ENCODE measurements around the gene EBF3. TPM values are rescaled to one million over a fixed set of nuclear protein-coding genes. Genes with fewer than 3 reads are reported as not detected.

EBF3 gene
- total and polyA plus RNA-seq, 11 donors, result 3.6 to 8.8 (median 5.4) TPM

DNA sequence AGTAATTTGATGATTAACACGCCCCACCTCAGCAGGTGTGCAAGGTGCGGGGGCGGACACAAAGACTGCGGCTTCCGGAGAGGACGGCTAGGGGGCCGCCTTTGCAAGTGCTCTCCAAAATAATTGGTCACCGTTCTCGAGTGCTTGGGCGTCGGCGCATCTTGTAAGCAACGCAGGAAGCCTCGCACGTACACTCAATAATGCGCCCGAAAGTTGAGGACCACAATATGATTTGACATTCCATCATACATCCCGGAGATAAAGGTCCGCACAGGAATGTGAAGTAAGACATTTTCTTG is 114.7 kb downstream of the EBF3 start:
- H3K4me1 ChIP-seq, result peaks cover 0 to 5% (median 0%) of the 10 kb centered on the region in 12 donors
- DNase-seq (no peak), ATAC-seq (no peak)
- H3K9me3 ChIP-seq, result no peaks in the 10 kb centered on the region
- intact Hi-C loops (cut with DNase I), result no loop called here
- peaks cover 0 to 3% (median 0%) of the 10 kb centered on the region in 9 donors for H3K27me3 ChIP-seq
- TF ChIP-seq, protein P1, sequence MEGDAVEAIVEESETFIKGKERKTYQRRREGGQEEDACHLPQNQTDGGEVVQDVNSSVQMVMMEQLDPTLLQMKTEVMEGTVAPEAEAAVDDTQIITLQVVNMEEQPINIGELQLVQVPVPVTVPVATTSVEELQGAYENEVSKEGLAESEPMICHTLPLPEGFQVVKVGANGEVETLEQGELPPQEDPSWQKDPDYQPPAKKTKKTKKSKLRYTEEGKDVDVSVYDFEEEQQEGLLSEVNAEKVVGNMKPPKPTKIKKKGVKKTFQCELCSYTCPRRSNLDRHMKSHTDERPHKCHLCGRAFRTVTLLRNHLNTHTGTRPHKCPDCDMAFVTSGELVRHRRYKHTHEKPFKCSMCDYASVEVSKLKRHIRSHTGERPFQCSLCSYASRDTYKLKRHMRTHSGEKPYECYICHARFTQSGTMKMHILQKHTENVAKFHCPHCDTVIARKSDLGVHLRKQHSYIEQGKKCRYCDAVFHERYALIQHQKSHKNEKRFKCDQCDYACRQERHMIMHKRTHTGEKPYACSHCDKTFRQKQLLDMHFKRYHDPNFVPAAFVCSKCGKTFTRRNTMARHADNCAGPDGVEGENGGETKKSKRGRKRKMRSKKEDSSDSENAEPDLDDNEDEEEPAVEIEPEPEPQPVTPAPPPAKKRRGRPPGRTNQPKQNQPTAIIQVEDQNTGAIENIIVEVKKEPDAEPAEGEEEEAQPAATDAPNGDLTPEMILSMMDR (IDR thresholded peaks at IDR 0.05), result no peak
- no peak for TF ChIP-seq POLR2A (IDR thresholded peaks at IDR 0.05)
- H3K27ac ChIP-seq, result no peak overlapping the region
- H3K4me3 ChIP-seq, result no peak overlapping the region
- H3K36me3 ChIP-seq, result peaks cover 0 to 60% (median 12%) of the 10 kb centered on the region in 9 donors
- WGBS, 4 donors, result 95 to 96% (median 96%) methylated on average over 19 of the region's 19 CpGs

DNA sequence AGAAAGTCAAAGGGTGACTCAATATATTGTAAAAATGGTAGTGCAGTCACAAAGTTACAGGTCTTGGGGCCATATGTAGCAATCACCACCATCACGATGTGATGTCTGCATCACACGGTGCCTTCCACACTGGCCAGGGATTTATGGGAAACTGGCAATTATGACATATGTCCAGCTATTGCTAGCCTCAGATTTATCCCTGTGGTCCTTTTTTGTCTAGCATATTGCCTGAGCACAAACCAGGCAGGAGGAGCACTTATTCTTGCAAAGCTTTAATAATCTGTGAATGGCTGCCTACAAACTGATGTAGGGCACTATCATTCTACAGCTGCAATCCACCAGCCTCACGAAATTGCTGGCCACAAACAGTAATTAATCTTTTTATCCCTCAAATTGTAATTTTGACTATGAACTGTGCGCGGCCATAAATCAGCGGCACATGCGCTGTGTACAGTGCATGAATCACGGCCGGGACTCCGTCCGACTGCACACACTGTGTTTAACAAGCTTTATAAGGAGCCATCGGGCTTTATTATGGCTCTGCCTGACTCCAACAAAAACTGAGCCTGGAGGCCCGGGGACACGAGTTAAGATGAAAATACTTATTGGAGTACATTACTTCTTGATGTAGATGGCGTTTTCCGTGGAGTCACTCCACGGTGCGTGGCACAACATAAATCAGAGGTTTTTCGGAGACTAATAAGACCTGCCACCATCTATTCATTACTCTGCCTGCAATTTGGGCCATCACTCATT is 115.2 kb downstream of the EBF3 start:
- Histone ChIP-seq H3K4me3 (no peak overlapping the region), H3K27ac (no peak overlapping the region), H3K27me3 (peaks cover 0 to 3% (median 0%) of the 10 kb centered on the region in 9 donors), H3K9me3 (no peaks in the 10 kb centered on the region), H3K4me1 (peaks cover 0 to 5% (median 0%) of the 10 kb centered on the region in 12 donors), H3K36me3 (peaks cover 0 to 66% (median 16%) of the 10 kb centered on the region in 9 donors)
- DNase-seq, result no peak
- no peak for TF ChIP-seq POLR2A (IDR thresholded peaks at IDR 0.05)
- TF ChIP-seq, protein P1 (IDR thresholded peaks at IDR 0.05), result no peak
- no peak for ATAC-seq
- 94 to 96% (median 95%) methylated on average over 19 of the region's 19 CpGs for WGBS, 4 donors
- intact Hi-C loops (cut with DNase I), result no loop called here

DNA sequence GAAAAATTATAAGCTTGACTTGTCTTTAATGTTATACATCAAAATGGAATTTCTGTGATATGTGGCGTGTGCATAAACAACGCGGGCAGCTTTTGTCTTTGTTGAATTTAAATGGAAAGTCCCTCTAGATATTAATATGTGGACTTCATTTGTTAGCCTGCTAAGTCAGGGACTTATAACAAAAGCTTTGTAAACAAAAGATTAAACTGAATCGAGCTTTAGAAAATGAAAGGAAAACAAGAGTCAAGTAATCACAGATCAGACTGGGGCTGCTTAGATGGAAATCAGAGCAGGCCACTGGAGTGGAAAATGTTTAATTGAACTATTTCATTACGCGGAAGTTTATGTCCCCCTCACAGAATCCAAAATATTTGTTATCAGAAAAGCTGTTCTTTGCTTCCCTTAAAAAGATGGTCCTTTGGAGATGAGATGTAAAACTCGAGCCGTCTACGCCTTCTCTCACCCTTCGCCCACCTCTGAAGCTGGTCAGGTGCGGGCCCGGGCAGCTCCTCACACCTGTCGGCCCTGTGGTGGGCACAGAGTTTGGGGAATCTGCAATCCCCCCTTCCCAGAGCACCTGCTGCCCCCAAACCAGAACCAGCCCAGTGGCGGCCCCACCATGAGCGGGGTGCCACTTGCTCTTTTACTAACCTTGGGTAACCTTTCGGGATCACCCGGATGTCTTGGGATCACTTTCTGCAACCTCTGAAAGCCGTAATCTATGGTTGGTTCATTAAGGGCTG is 116.2 kb downstream of the EBF3 start:
- H3K27me3 ChIP-seq, result peaks cover 0 to under 1% (median 0%) of the 10 kb centered on the region in 9 donors
- intact Hi-C loops (cut with DNase I), result no loop called here
- TF ChIP-seq POLR2A (IDR thresholded peaks at IDR 0.05), result no peak
- TF ChIP-seq, protein P1 (IDR thresholded peaks at IDR 0.05), result no peak
- no peak for DNase-seq
- H3K36me3 ChIP-seq, result peaks cover 0 to 75% (median 19%) of the 10 kb centered on the region in 9 donors
- ATAC-seq, result no peak
- WGBS, 4 donors, result 89 to 92% (median 91%) methylated on average over 18 of the region's 18 CpGs
- H3K27ac ChIP-seq, result no peak overlapping the region
- H3K4me1 ChIP-seq, result peaks cover 0 to 3% (median 0%) of the 10 kb centered on the region in 12 donors
- no peak overlapping the region for H3K4me3 ChIP-seq
- no peaks in the 10 kb centered on the region for H3K9me3 ChIP-seq

DNA sequence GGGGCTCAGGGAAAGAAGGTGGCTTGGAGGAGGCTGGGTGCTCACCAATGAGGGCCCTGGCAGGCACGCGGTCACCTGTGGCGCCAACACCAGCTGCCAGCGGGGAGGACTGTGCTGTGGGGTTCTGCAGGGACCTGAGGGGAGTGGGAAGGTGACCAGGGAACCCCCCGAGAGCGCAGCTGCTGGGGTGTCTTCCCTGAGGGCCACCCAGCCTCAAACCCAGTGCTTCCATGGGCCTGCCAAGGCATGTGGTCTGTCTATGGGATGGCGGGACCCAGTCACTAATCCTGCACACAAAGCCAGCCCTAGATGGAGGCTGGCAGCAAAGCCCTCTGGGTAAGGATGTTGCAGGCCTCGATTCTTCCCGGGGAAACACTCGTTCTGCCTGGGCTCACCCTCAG is 117.1 kb downstream of the EBF3 start:
- ATAC-seq (no peak), DNase-seq (no peak)
- H3K27me3 ChIP-seq, result no peaks in the 10 kb centered on the region
- intact Hi-C loops (cut with DNase I), result no loop called here
- no peaks in the 10 kb centered on the region for H3K4me1 ChIP-seq
- no peaks in the 10 kb centered on the region for H3K9me3 ChIP-seq
- peaks cover 0 to 81% (median 25%) of the 10 kb centered on the region in 9 donors for H3K36me3 ChIP-seq
- no peak overlapping the region for H3K27ac ChIP-seq
- TF ChIP-seq, protein P1 (IDR thresholded peaks at IDR 0.05), result no peak
- no peak for TF ChIP-seq POLR2A (IDR thresholded peaks at IDR 0.05)
- no peak overlapping the region for H3K4me3 ChIP-seq
- WGBS, 4 donors, result 74 to 92% (median 83%) methylated on average over 4 to 10 of the region's 10 CpGs
